Measurements from ENCODE around the gene DHX34. TPM values are rescaled to one million over a fixed set of nuclear protein-coding genes. Genes with fewer than 3 reads are reported as not detected.

DHX34 gene
- total and polyA plus RNA-seq, 4 donors, result 3.1 to 11.6 (median 6.1) TPM

DNA sequence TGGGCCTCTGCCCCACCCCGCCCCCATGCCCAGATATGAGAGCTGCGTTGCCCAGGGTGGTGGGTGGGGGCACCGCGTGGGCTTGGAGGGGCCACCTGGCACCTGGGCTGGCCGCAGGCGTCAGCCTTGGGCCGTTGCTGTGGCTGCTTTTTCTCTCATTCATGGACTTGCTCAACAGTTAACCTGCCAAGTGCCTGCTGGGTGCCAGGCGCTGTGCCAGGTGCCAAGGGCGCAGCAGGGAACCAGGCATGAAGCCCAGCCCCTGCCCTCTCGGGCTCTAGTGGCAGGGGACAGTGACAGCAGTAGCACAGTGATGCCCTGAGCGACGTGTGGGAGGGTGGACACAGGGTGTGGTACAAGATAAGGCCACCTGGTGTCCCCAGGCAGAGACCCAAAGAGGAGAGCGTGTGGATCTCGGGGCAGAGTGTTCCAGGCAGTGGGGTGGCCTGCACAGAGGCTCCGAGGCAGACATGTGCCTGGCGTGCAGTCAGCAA is 28.1 kb downstream of the DHX34 start (continued):
- TF ChIP-seq ZBTB33 (IDR thresholded peaks at IDR 0.05) (no peak), JUND (IDR thresholded peaks at IDR 0.05) (no peak), RAD21 (IDR thresholded peaks at IDR 0.05) (no peak), EGR1 (IDR thresholded peaks at IDR 0.05; ENCODE audit: low read depth in 2 of 2) (no peak)

DNA sequence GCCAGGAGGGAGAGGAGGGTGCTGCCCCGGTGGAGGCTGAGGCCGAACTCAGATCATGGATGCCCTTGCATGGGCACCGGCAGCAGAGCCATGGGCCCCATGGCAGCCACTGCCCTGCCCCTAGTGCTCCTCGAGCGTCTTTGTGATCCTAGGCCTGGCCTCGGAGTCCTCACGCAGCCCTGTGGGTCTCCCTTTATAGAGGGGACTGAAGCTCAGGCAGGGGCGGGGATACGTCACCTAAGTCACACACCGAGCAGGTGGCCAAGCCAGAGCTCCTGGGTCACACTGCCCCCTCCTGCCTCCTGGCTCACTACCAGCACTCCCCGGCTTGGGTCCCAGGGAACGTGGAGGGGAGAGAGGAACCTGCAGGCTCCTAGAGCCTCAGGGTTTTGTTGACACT is 28.7 kb downstream of the DHX34 start:
- Histone ChIP-seq H3K9me3 (ENCODE audit: control insufficient read depth in 4 of 4, low read length in 3 of 4) (no peaks in the 10 kb centered on the region), H3K27me3 (ENCODE audit: control insufficient read depth in 4 of 4, insufficient read depth in 4 of 4, low read length in 3 of 4) (no peaks in the 10 kb centered on the region), H3K4me1 (ENCODE audit: control insufficient read depth in 4 of 4, insufficient read depth in 4 of 4, low read length in 3 of 4) (peaks cover 7 to 16% (median 12%) of the 10 kb centered on the region in 4 donors), H3K4me3 (ENCODE audit: low read depth in 1 of 3, low read length in 3 of 3) (no peak overlapping the region), H3K27ac (ENCODE audit: low read depth in 1 of 2, low read length in 2 of 2) (no peak overlapping the region), H3K36me3 (ENCODE audit: control insufficient read depth in 4 of 4, insufficient read depth in 3 of 4, low read depth in 1 of 4, low read length in 3 of 4) (peaks cover 13 to 67% (median 27%) of the 10 kb centered on the region in 4 donors), H3K9ac (ENCODE audit: low read depth in 1 of 2, low read length in 2 of 2) (no peak overlapping the region)
- TF ChIP-seq NR2F2 (IDR thresholded peaks at IDR 0.05) (no peak), HNF4A (conservative IDR thresholded peaks at IDR 0.05) (no peak), SP1 (IDR thresholded peaks at IDR 0.05) (no peak), JUND (IDR thresholded peaks at IDR 0.05) (no peak), RXRA (IDR thresholded peaks at IDR 0.05) (no peak), CTCF (IDR thresholded peaks at IDR 0.05; ENCODE audit: low read depth, low read length, missing input control) (no peak), HNF4G (IDR thresholded peaks at IDR 0.05) (no peak), RAD21 (IDR thresholded peaks at IDR 0.05) (no peak), GABPA (IDR thresholded peaks at IDR 0.05 in 1 of 2, conservative IDR thresholded peaks at IDR 0.05 in 1 of 2) (no peak), FOXA1 (IDR thresholded peaks at IDR 0.05) (no peak), ZBTB33 (IDR thresholded peaks at IDR 0.05) (no peak), MAX (IDR thresholded peaks at IDR 0.05) (no peak), YY1 (IDR thresholded peaks at IDR 0.05) (no peak), TAF1 (conservative IDR thresholded peaks at IDR 0.05) (no peak), EGR1 (IDR thresholded peaks at IDR 0.05; ENCODE audit: low read depth in 2 of 2) (no peak), FOXA2 (IDR thresholded peaks at IDR 0.05) (no peak)
- TF ChIP-seq, protein P1, sequence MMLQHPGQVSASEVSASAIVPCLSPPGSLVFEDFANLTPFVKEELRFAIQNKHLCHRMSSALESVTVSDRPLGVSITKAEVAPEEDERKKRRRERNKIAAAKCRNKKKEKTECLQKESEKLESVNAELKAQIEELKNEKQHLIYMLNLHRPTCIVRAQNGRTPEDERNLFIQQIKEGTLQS (IDR thresholded peaks at IDR 0.05), result no peak
- TF ChIP-seq, protein P2, sequence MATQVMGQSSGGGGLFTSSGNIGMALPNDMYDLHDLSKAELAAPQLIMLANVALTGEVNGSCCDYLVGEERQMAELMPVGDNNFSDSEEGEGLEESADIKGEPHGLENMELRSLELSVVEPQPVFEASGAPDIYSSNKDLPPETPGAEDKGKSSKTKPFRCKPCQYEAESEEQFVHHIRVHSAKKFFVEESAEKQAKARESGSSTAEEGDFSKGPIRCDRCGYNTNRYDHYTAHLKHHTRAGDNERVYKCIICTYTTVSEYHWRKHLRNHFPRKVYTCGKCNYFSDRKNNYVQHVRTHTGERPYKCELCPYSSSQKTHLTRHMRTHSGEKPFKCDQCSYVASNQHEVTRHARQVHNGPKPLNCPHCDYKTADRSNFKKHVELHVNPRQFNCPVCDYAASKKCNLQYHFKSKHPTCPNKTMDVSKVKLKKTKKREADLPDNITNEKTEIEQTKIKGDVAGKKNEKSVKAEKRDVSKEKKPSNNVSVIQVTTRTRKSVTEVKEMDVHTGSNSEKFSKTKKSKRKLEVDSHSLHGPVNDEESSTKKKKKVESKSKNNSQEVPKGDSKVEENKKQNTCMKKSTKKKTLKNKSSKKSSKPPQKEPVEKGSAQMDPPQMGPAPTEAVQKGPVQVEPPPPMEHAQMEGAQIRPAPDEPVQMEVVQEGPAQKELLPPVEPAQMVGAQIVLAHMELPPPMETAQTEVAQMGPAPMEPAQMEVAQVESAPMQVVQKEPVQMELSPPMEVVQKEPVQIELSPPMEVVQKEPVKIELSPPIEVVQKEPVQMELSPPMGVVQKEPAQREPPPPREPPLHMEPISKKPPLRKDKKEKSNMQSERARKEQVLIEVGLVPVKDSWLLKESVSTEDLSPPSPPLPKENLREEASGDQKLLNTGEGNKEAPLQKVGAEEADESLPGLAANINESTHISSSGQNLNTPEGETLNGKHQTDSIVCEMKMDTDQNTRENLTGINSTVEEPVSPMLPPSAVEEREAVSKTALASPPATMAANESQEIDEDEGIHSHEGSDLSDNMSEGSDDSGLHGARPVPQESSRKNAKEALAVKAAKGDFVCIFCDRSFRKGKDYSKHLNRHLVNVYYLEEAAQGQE (IDR thresholded peaks at IDR 0.05), result no peak
- no peak for DNase-seq (ENCODE audit: low spot score)
- WGBS, result 96% methylated on average over 12 of the region's 12 CpGs
